SU-DHL-6 (cell line): ENCODE measurements around the gene TM9SF4.

Experiments used
- CTCF ChIP-seq: fragments of 200-600 bp; sonication (generic); IDR thresholded peaks from one replicate; pipeline ENCODE4 v1.5.1; 2017; ENCODE audit warnings: antibody characterized with exemption, mild to moderate bottlenecking, low read length, moderate library complexity; ENCODE audit not compliant: insufficient read depth, poor library complexity, severe bottlenecking
- EZH2phosphoT487 ChIP-seq: fragments of 200-600 bp; sonication (generic), shearing (Covaris generic); conservative IDR thresholded peaks from 2 replicates; pipeline ENCODE4 v1.6.1; 2018; ENCODE audit warnings: mild to moderate bottlenecking, antibody characterized with exemption, low read length, moderate library complexity, mixed read lengths

GRCh38 chr20:32135983-32136515, 26.5 kb downstream of the TM9SF4 start:
- TF ChIP-seq CTCF (no peak), EZH2phosphoT487 (no peak)
